Measurements from ENCODE around the gene CAMK1.

The CAMK1 gene

GRCh38 chr3:9727041-9727595 lies 42.6 kb downstream of the CAMK1 start:
- DNase-seq (ENCODE audit: low read depth, low spot score): peak; percentile 50
- no peaks in the 10 kb centered on the region for H3K9me3 ChIP-seq (ENCODE audit: insufficient read depth, low read length)
- no peaks in the 10 kb centered on the region for H3K36me3 ChIP-seq (ENCODE audit: insufficient read depth, insufficient read length, low read length)
- TF ChIP-seq ZNF274 (IDR thresholded peaks at IDR 0.05; ENCODE audit: low read depth, low read length) (no peak), YY1 (IDR thresholded peaks at IDR 0.05; ENCODE audit: insufficient read depth, insufficient read length) (no peak), SUZ12 (IDR thresholded peaks at IDR 0.05; ENCODE audit: extremely low read depth, insufficient read depth, insufficient read length) (no peak)
- no peak overlapping the region for H3K4me3 ChIP-seq (ENCODE audit: insufficient read length, low read depth)
- H3K27me3 ChIP-seq (ENCODE audit: insufficient read depth, insufficient read length): no peaks in the 10 kb centered on the region
- no peak overlapping the region for H3K9ac ChIP-seq (ENCODE audit: insufficient read length, low read depth)
- peaks cover 5% of the 10 kb centered on the region for H3K4me1 ChIP-seq (ENCODE audit: insufficient read depth, insufficient read length)

- no peak for DNase-seq (ENCODE audit: low read depth, low spot score)
- H3K4me1 ChIP-seq (ENCODE audit: insufficient read depth, insufficient read length): peaks cover 5% of the 10 kb centered on the region
- H3K9ac ChIP-seq (ENCODE audit: insufficient read length, low read depth): no peak overlapping the region
- H3K27me3 ChIP-seq (ENCODE audit: insufficient read depth, insufficient read length): no peaks in the 10 kb centered on the region
- H3K9me3 ChIP-seq (ENCODE audit: insufficient read depth, low read length): no peaks in the 10 kb centered on the region
- TF ChIP-seq SUZ12 (IDR thresholded peaks at IDR 0.05; ENCODE audit: extremely low read depth, insufficient read depth, insufficient read length): no peak
- no peak overlapping the region for H3K4me3 ChIP-seq (ENCODE audit: insufficient read length, low read depth)
- no peaks in the 10 kb centered on the region for H3K36me3 ChIP-seq (ENCODE audit: insufficient read depth, insufficient read length, low read length)
These were observed 43.8 kb downstream of the CAMK1 start for GRCh38 chr3:9725775-9726515.

- Histone ChIP-seq H3K36me3 (ENCODE audit: insufficient read depth, insufficient read length, low read length) (no peaks in the 10 kb centered on the region), H3K27me3 (ENCODE audit: insufficient read depth, insufficient read length) (no peaks in the 10 kb centered on the region), H3K9me3 (ENCODE audit: insufficient read depth, low read length) (no peaks in the 10 kb centered on the region), H3K4me3 (ENCODE audit: insufficient read length, low read depth) (no peak overlapping the region), H3K9ac (ENCODE audit: insufficient read length, low read depth) (no peak overlapping the region), H3K4me1 (ENCODE audit: insufficient read depth, insufficient read length) (peaks cover 2% of the 10 kb centered on the region)
- no peak for DNase-seq (ENCODE audit: low read depth, low spot score)
- TF ChIP-seq SUZ12 (IDR thresholded peaks at IDR 0.05; ENCODE audit: extremely low read depth, insufficient read depth, insufficient read length) (no peak), YY1 (IDR thresholded peaks at IDR 0.05; ENCODE audit: insufficient read depth, insufficient read length) (no peak)
These were observed 48.1 kb downstream of the CAMK1 start for GRCh38 chr3:9721700-9722060.

GRCh38 chr3:9721015-9721699 lies 48.6 kb downstream of the CAMK1 start:
- Histone ChIP-seq H3K27me3 (ENCODE audit: insufficient read depth, insufficient read length) (no peaks in the 10 kb centered on the region), H3K9me3 (ENCODE audit: insufficient read depth, low read length) (no peaks in the 10 kb centered on the region), H3K36me3 (ENCODE audit: insufficient read depth, insufficient read length, low read length) (no peaks in the 10 kb centered on the region), H3K4me3 (ENCODE audit: insufficient read length, low read depth) (no peak overlapping the region), H3K9ac (ENCODE audit: insufficient read length, low read depth) (no peak overlapping the region), H3K4me1 (ENCODE audit: insufficient read depth, insufficient read length) (peaks cover 2% of the 10 kb centered on the region)
- TF ChIP-seq ZNF274 (IDR thresholded peaks at IDR 0.05; ENCODE audit: low read depth, low read length) (no peak), YY1 (IDR thresholded peaks at IDR 0.05; ENCODE audit: insufficient read depth, insufficient read length) (no peak), SUZ12 (IDR thresholded peaks at IDR 0.05; ENCODE audit: extremely low read depth, insufficient read depth, insufficient read length) (no peak)
- DNase-seq (ENCODE audit: low read depth, low spot score): no peak

- H3K4me1 ChIP-seq (ENCODE audit: insufficient read depth, insufficient read length): no peaks in the 10 kb centered on the region
- H3K9ac ChIP-seq (ENCODE audit: insufficient read length, low read depth): no peak overlapping the region
- H3K36me3 ChIP-seq (ENCODE audit: insufficient read depth, insufficient read length, low read length): no peaks in the 10 kb centered on the region
- no peaks in the 10 kb centered on the region for H3K9me3 ChIP-seq (ENCODE audit: insufficient read depth, low read length)
- no peak for TF ChIP-seq ZNF274 (IDR thresholded peaks at IDR 0.05; ENCODE audit: low read depth, low read length)
- no peak for TF ChIP-seq YY1 (IDR thresholded peaks at IDR 0.05; ENCODE audit: insufficient read depth, insufficient read length)
- TF ChIP-seq SUZ12 (IDR thresholded peaks at IDR 0.05; ENCODE audit: extremely low read depth, insufficient read depth, insufficient read length): no peak
- H3K27me3 ChIP-seq (ENCODE audit: insufficient read depth, insufficient read length): no peaks in the 10 kb centered on the region
- DNase-seq (ENCODE audit: low read depth, low spot score): no peak
- no peak overlapping the region for H3K4me3 ChIP-seq (ENCODE audit: insufficient read length, low read depth)
These were observed 51.6 kb downstream of the CAMK1 start for GRCh38 chr3:9718118-9718517.

- H3K4me1 ChIP-seq (ENCODE audit: insufficient read depth, insufficient read length): no peaks in the 10 kb centered on the region
- no peaks in the 10 kb centered on the region for H3K36me3 ChIP-seq (ENCODE audit: insufficient read depth, insufficient read length, low read length)
- no peaks in the 10 kb centered on the region for H3K9me3 ChIP-seq (ENCODE audit: insufficient read depth, low read length)
- H3K27me3 ChIP-seq (ENCODE audit: insufficient read depth, insufficient read length): no peaks in the 10 kb centered on the region
- TF ChIP-seq SUZ12 (IDR thresholded peaks at IDR 0.05; ENCODE audit: extremely low read depth, insufficient read depth, insufficient read length) (no peak), ZNF274 (IDR thresholded peaks at IDR 0.05; ENCODE audit: low read depth, low read length) (no peak), YY1 (IDR thresholded peaks at IDR 0.05; ENCODE audit: insufficient read depth, insufficient read length) (no peak)
- DNase-seq (ENCODE audit: low read depth, low spot score): no peak
- no peak overlapping the region for H3K4me3 ChIP-seq (ENCODE audit: insufficient read length, low read depth)
- no peak overlapping the region for H3K9ac ChIP-seq (ENCODE audit: insufficient read length, low read depth)
These were observed 52.2 kb downstream of the CAMK1 start for GRCh38 chr3:9717563-9717962.

- Histone ChIP-seq H3K4me1 (ENCODE audit: insufficient read depth, insufficient read length) (no peaks in the 10 kb centered on the region), H3K9me3 (ENCODE audit: insufficient read depth, low read length) (no peaks in the 10 kb centered on the region), H3K27me3 (ENCODE audit: insufficient read depth, insufficient read length) (no peaks in the 10 kb centered on the region), H3K9ac (ENCODE audit: insufficient read length, low read depth) (no peak overlapping the region), H3K36me3 (ENCODE audit: insufficient read depth, insufficient read length, low read length) (no peaks in the 10 kb centered on the region), H3K4me3 (ENCODE audit: insufficient read length, low read depth) (no peak overlapping the region)
- no peak for DNase-seq (ENCODE audit: low read depth, low spot score)
- TF ChIP-seq ZNF274 (IDR thresholded peaks at IDR 0.05; ENCODE audit: low read depth, low read length): no peak
- TF ChIP-seq YY1 (IDR thresholded peaks at IDR 0.05; ENCODE audit: insufficient read depth, insufficient read length): no peak
- no peak for TF ChIP-seq SUZ12 (IDR thresholded peaks at IDR 0.05; ENCODE audit: extremely low read depth, insufficient read depth, insufficient read length)
These were observed 52.8 kb downstream of the CAMK1 start for GRCh38 chr3:9716801-9717555.
